GM12878 (cell line): Measurements from ENCODE around the gene GRIA4. TPM values are rescaled to one million over a fixed set of nuclear protein-coding genes. Genes with fewer than 3 reads are reported as not detected.

ENCODE experiments used
- ATAC-seq: fragments of 200-7000 bp; cut with Tn5 transposase; 3 replicates; pipeline ENCODE4 v1.9.1; 2020; ENCODE audit warnings: mild to moderate bottlenecking, moderate library complexity
- Bru-seq: library from RNA; stranded (reverse); fragments of 400-500 nt; gene quantifications from one replicate; lab custom pipeline; 2021; lab: Mats Ljungman, UMichigan
- BruChase-seq, 2 experiments: library from RNA; stranded (reverse); fragments of 400-500 nt; gene quantifications; one replicate each; lab custom pipeline; 2021; lab: Mats Ljungman, UMichigan
- BruUV-seq: library from RNA; stranded (reverse); fragments of 400-500 nt; replicated peaks from 2 replicates; lab custom pipeline; 2021; lab: Mats Ljungman, UMichigan
- CTCF ChIA-PET: fragments of 300-600 bp; sonication (Branson Sonifier 250); formaldehyde crosslinking; extraction: SDS; loops from one replicate; lab custom pipeline; 2021; ENCODE audit warnings: inconsistent platforms; lab: Yijun Ruan, JAX
- POLR2A ChIA-PET: fragments of 350-600 bp; formaldehyde crosslinking; extraction: SDS; loops from one replicate; lab custom pipeline; 2021; ENCODE audit warnings: inconsistent platforms; lab: Charles Lee
- RAD21 ChIA-PET: fragments of 300-600 bp; sonication (Branson Sonifier 250); formaldehyde crosslinking; loops from one replicate; lab custom pipeline; 2023; ENCODE audit warnings: antibody characterized with exemption; ENCODE audit not compliant: unreplicated experiment; lab: Charles Lee
- SMC1A ChIA-PET: fragments of 300-600 bp; sonication (Branson Sonifier 250); formaldehyde crosslinking; loops from one replicate; lab custom pipeline; 2023; ENCODE audit not compliant: unreplicated experiment, uncharacterized antibody; lab: Charles Lee
- DNase-seq: peaks from one replicate; pipeline ENCODE4 v3.0.0-alpha.2; 2011; ENCODE audit warnings: low read depth, low spot score
- FAIRE-seq: peaks from 3 replicates; lab custom pipeline; 2011; peaks lifted over from hg19 to GRCh38; lab: Jason Lieb, UNC
- H2AFZ ChIP-seq: 2 replicates; pipeline ENCODE4 v1.6.0; 2011; ENCODE audit warnings: low read depth, low read length, control low read depth; ENCODE audit not compliant: control insufficient read depth
- H3K27ac ChIP-seq: 2 replicates; pipeline ENCODE4 v1.5.1; 2011; ENCODE audit warnings: control low read depth; ENCODE audit not compliant: control insufficient read depth, insufficient read depth
- H3K27me3 ChIP-seq, 2 experiments: replicated peaks in 1 of 2; 2 replicates each; pipeline versions ENCODE4 v1.6.0 to v1.6.1; 2011; ENCODE audit warnings: low read length in 1 of 2; ENCODE audit not compliant: control insufficient read depth in 2 of 2, insufficient read depth in 2 of 2
- H3K36me3 ChIP-seq, 2 experiments: 2 replicates each; pipeline ENCODE4 v1.5.1; 2011; ENCODE audit warnings: low read length in 1 of 2; ENCODE audit not compliant: control insufficient read depth in 2 of 2, insufficient read depth in 2 of 2
- H3K4me1 ChIP-seq: 2 replicates; pipeline ENCODE4 v1.6.1; 2011; ENCODE audit warnings: mild to moderate bottlenecking, low read length, moderate library complexity, mixed read lengths; ENCODE audit not compliant: control insufficient read depth, insufficient read depth
- H3K4me2 ChIP-seq: 2 replicates; pipeline ENCODE4 v1.6.0; 2011; ENCODE audit warnings: control low read depth; ENCODE audit not compliant: control insufficient read depth, insufficient read depth
- H3K4me3 ChIP-seq: fragments of 200-600 bp; sonication (generic); 2 replicates; pipeline ENCODE4 v1.5.1; 2016
- H3K79me2 ChIP-seq: 2 replicates; pipeline ENCODE4 v1.6.0; 2011; ENCODE audit warnings: low read length; ENCODE audit not compliant: control insufficient read depth, insufficient read depth
- H3K9ac ChIP-seq: 2 replicates; pipeline ENCODE4 v1.8.0; 2011; ENCODE audit warnings: low read length, control low read depth, mixed read lengths; ENCODE audit not compliant: control insufficient read depth, insufficient read depth
- H3K9me3 ChIP-seq: replicated peaks from 3 replicates; pipeline ENCODE4 v1.5.1; 2011; ENCODE audit warnings: mild to moderate bottlenecking, low read length; ENCODE audit not compliant: control insufficient read depth, insufficient read depth
- H4K20me1 ChIP-seq: 2 replicates; pipeline ENCODE4 v1.6.0; 2011; ENCODE audit not compliant: control insufficient read depth, insufficient read depth
- ATF2 ChIP-seq: IDR thresholded peaks from 2 replicates; pipeline ENCODE4 v1.6.1; 2012; ENCODE audit warnings: low read length, inconsistent platforms
- CBFB ChIP-seq: IDR thresholded peaks from 2 replicates; pipeline ENCODE4 v1.6.1; 2016; ENCODE audit warnings: antibody characterized with exemption, low read depth
- NFYB ChIP-seq: IDR thresholded peaks from 2 replicates; pipeline ENCODE4 v1.6.1; 2011; ENCODE audit warnings: low read depth, mild to moderate bottlenecking, low read length, improper control_type of control experiment, moderate library complexity; ENCODE audit not compliant: insufficient read depth
- ZBTB40 ChIP-seq: fragments of 450-650 bp; IDR thresholded peaks from 2 replicates; pipeline ENCODE4 v1.6.1; 2016; ENCODE audit warnings: mild to moderate bottlenecking, moderate library complexity, borderline replicate concordance
- WGBS: methylation state at CpG from one replicate; pipeline ENCODE4 v1.1.6; 2016; ENCODE audit warnings: low lambda C conversion rate; ENCODE audit not compliant: insufficient replicate concordance, insufficient coverage; ENCODE audit errors: missing lambda C conversion rate; 5-methylcytosine and 5-hydroxymethylcytosine counted together
- in situ Hi-C: fragments of 300-500 bp; cut with MboI; formaldehyde crosslinking; loops from 9 replicates; pipeline ENCODE4 v1.14.3; 2018; ENCODE audit warnings: mixed read lengths
- intact Hi-C: fragments of 100-400 bp; cut with micrococcal nuclease; formaldehyde crosslinking; loops from one replicate; pipeline ENCODE4 v1.14.2; 2022; ENCODE audit not compliant: unreplicated experiment
- long read RNA-seq, 2 experiments: library from polyadenylated mRNA; unstranded; transcript quantifications; one replicate each; pipeline ENCODE4 v2.0.0, GENCODE V29; 2019 to 2020
- polyA minus RNA-seq, 3 experiments: library from RNA; depleted of rRNA, polyadenylated mRNA; stranded (reverse); fragments of >200 nt; gene quantifications; 2 replicates each; pipeline ENCODE4 v1.2.3, GENCODE V29; 2011
- polyA plus RNA-seq, 11 experiments: library from polyadenylated mRNA; depleted of rRNA in 4 of 11; unstranded in 6 of 11; stranded (reverse) in 5 of 11; fragments of >200 nt; fragmentation: Nextera tagmentation in 4 of 11; fragmentation: Illumina TruSeq in 1 of 11; extraction: Ambion mirVana in 4 of 11; extraction: Trizol in 1 of 11; gene quantifications; 1 replicate in 1 of 11; 2 replicates in 10 of 11; pipeline versions ENCODE4 v1.2.1 to v1.2.3, GENCODE V29; 2011 to 2016; ENCODE audit warnings: inconsistent platforms in 2 of 11, missing spikeins in 2 of 11, low read depth in 1 of 11
- total RNA-seq, 4 experiments: library from RNA; depleted of rRNA in 3 of 4; stranded (reverse); fragments of >200 nt in 3 of 4; fragmentation: Illumina TruSeq in 1 of 4; extraction: Trizol in 1 of 4; gene quantifications; 2 replicates each; pipeline versions ENCODE4 v1.2.1 to v1.2.3, GENCODE V29; 2013 to 2021

The GRIA4 gene
- total RNA-seq (2013; cell fraction: nucleolus; rRNA removed) = 0.27 TPM in 1 of 2 replicates, not detected in the other
- not detected in 2 replicates for total RNA-seq (2014; rRNA removed)
- not detected in 2 replicates for total RNA-seq (2014; rRNA removed; fragmentation: Illumina TruSeq; extraction: Trizol)
- not detected in 2 replicates for total RNA-seq (2021)
- polyA plus RNA-seq (2011; ENCODE audit: low read depth) = not detected
- polyA plus RNA-seq (2011; rRNA removed) = 0.04 TPM in 1 of 2 replicates, not detected in the other
- not detected in 2 replicates for polyA plus RNA-seq (2011; cell fraction: cytosol; rRNA removed)
- polyA plus RNA-seq (2011; cell fraction: nucleus; rRNA removed) = not detected in 2 replicates
- polyA plus RNA-seq (2012) = 0.01 TPM in 1 of 2 replicates, not detected in the other
- not detected in 2 replicates for polyA plus RNA-seq (2014; fragmentation: Illumina TruSeq; extraction: Trizol)
- not detected for polyA plus RNA-seq (2014; fragmentation: Nextera tagmentation; extraction: Ambion mirVana)
- not detected in 2 replicates for polyA plus RNA-seq (2014; rRNA removed)
- not detected for polyA plus RNA-seq (2016; fragmentation: Nextera tagmentation; extraction: Ambion mirVana)
- polyA minus RNA-seq (2011; rRNA and poly(A)+ RNA removed) = not detected in 2 replicates
- polyA minus RNA-seq (2011; cell fraction: cytosol; rRNA and poly(A)+ RNA removed) = not detected in 2 replicates
- not detected in 2 replicates for polyA minus RNA-seq (2011; cell fraction: nucleus; rRNA and poly(A)+ RNA removed)
- percentile 8 among the genes with signal in this experiment for Bru-seq, nascent RNA
- percentile 7 among the genes with signal in this experiment for BruChase-seq, experiment 1, labeled RNA remaining after a 6-hour chase
- percentile 5 among the genes with signal in this experiment for BruChase-seq, experiment 2, labeled RNA remaining after a 2-hour chase
- long read RNA-seq, experiment 1 = 0 reads
- long read RNA-seq, experiment 2, partial matches to known transcripts = 0 of 1 reads
- long read RNA-seq, experiment 2, other reads (novel, unspliced or antisense) = 1 of 1 reads

DNA sequence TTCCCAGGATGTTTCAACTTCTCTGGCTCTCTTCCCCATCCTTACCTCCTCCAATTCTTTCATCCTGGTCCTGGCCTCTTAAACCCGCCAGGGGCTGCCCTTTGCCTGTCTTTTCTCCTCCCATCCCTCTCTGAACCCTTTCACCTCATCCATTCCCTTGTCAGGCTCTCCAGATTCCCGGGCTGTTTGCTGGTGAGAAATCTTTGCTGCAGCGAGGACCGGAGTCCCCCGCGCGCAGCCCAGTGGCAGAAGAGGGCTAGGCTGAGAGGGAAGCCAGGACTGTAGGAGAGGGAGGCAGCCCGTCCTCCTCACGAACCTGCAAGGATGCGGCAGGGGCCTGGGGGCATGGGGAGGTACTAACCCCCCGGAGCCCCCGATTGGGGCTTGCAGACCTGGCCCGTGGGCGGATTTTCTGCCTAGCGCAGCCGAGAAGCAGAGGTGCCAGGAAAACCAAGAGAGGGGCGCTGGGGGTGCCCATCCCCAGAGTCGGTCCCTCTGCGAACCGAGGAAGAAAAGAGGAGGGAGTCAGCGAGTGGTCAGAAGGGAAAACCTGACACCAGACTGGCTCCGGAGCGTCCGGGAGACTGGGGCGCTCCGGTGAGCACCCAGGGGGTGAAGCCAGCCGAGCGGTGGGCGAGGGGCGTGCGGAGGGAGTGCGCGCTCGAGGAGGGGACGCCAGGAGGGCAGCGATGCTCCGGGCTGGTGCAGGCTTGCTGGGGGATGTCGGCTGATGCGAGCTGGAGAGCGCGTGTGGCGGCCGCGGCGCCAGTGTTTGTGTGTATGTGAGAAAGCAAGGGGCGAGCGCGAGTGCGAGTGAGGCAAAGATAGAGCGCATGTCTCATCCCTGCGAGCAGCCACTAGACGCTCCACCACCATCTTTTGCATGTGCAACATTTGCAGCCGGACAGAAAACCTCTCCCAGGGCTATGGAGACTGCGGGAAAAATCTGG is at the start of gene GRIA4:
Gene GRIA4, plus strand, starts transcription at position 242 of the 950 bp plus-strand sequence. CDS start 925 bp downstream, outside the sequence.
- in situ Hi-C loops = no loop called here
- peak; percentile 17; the same call in 1 of the 3 replicates for ATAC-seq
- H3K27me3 ChIP-seq = peaks cover 0 to 3% of the 10 kb centered on the region in 2 experiments; a peak in 1 of 4 replicates
- BruUV-seq = no TSS peak
- ChIA-PET POLR2A (no interaction called here), CTCF (no interaction called here), SMC1A (no interaction called here), RAD21 (no interaction called here)
- DNase-seq = no peak
- H3K4me2 ChIP-seq = no peak within 1 kb of the TSS
- H3K9me3 ChIP-seq = no peaks in the 10 kb centered on the region
- no peak within 1 kb of the TSS for H3K27ac ChIP-seq
- H3K79me2 ChIP-seq = no peaks in the 10 kb centered on the region
- no peak within 1 kb of the TSS for H3K4me3 ChIP-seq
- FAIRE-seq = no peak
- H4K20me1 ChIP-seq = no peaks in the 10 kb centered on the region; the same call in 1 of the 2 replicates
- H3K9ac ChIP-seq = no peak within 1 kb of the TSS
- no peak within 1 kb of the TSS for H2AFZ ChIP-seq
- H3K36me3 ChIP-seq = no peaks in the 10 kb centered on the region
- intact Hi-C loops = loop anchor here (1.0 kb wide), 1 partner anchor 252 kb away; no protein-coding TSS in a partner anchor
- H3K4me1 ChIP-seq = no peaks in the 10 kb centered on the region
- WGBS = 24% methylated on average over 54 of the region's 54 CpGs
- TF ChIP-seq ATF2 (no peak), NFYB (no peak), ZBTB40 (no peak), CBFB (no peak)
